H1 (cell line): ENCODE results near the gene GTF3C5. TPM values are rescaled to one million over a fixed set of nuclear protein-coding genes. Genes with fewer than 3 reads are reported as not detected.
A peak's percentile ranks its signal among the peaks of the same experiment; 100 is the strongest.

Experiments used
- CTCF ChIA-PET: fragments of 300-600 bp; sonication (Branson Sonifier 250); formaldehyde crosslinking; loops from one replicate; lab custom pipeline; 2021; ENCODE audit not compliant: partially characterized antibody; lab: Charles Lee
- POLR2A ChIA-PET: fragments of 300-600 bp; sonication (Branson Sonifier 250); formaldehyde crosslinking; loops from one replicate; lab custom pipeline; 2021; ENCODE audit warnings: inconsistent platforms; ENCODE audit not compliant: partially characterized antibody; lab: Charles Lee
- DNase-seq, 2 experiments: peaks; one replicate each; pipeline versions ENCODE4 v3.0.0 to v3.0.0-alpha.2; 2010 to 2022; ENCODE audit warnings: low spot score in 2 of 2, low read depth in 1 of 2, mixed read lengths in 1 of 2
- FAIRE-seq: peaks from 2 replicates; lab custom pipeline; 2011; peaks lifted over from hg19 to GRCh38; lab: Jason Lieb, UNC
- H2AFZ ChIP-seq: 2 replicates; pipeline ENCODE4 v1.8.1; 2012; ENCODE audit warnings: low read length, inconsistent platforms
- H2AK5ac ChIP-seq: 2 replicates; pipeline ENCODE4 v1.6.1; 2013; ENCODE audit warnings: low read depth, low read length
- H2BK120ac ChIP-seq: replicated peaks from 2 replicates; pipeline ENCODE3; 2013; ENCODE audit warnings: low read depth, low read length, inconsistent platforms
- H2BK12ac ChIP-seq: 2 replicates; pipeline ENCODE4 v1.6.1; 2013; ENCODE audit warnings: low read depth, low read length
- H2BK15ac ChIP-seq: 2 replicates; pipeline ENCODE4 v1.6.1; 2013; ENCODE audit warnings: low read length
- H2BK20ac ChIP-seq: 2 replicates; pipeline ENCODE4 v1.6.1; 2013; ENCODE audit warnings: low read length
- H2BK5ac ChIP-seq: 2 replicates; pipeline ENCODE4 v1.6.1; 2013; ENCODE audit warnings: low read depth, low read length
- H3K14ac ChIP-seq: 2 replicates; pipeline ENCODE4 v1.6.1; 2013; ENCODE audit warnings: inconsistent platforms; ENCODE audit not compliant: insufficient read length
- H3K18ac ChIP-seq: 2 replicates; pipeline ENCODE4 v1.6.1; 2013; ENCODE audit warnings: low read length; ENCODE audit errors: extremely low read depth
- H3K23ac ChIP-seq: 2 replicates; pipeline ENCODE4 v1.6.1; 2013; ENCODE audit warnings: inconsistent platforms; ENCODE audit not compliant: insufficient read length
- H3K23me2 ChIP-seq: 2 replicates; pipeline ENCODE4 v1.6.1; 2013; ENCODE audit warnings: low read depth, low read length
- H3K27ac ChIP-seq: 2 replicates; pipeline ENCODE4 v1.6.1; 2011; ENCODE audit warnings: low read depth, low read length, inconsistent platforms
- H3K27me3 ChIP-seq, 4 experiments: replicated peaks in 1 of 4; 1 replicate in 1 of 4; 2 replicates in 3 of 4; pipeline versions ENCODE4 v1.6.1 to v1.8.1; 2011 to 2013; ENCODE audit warnings: low read length in 3 of 4, mild to moderate bottlenecking in 3 of 4, inconsistent platforms in 2 of 4, mixed read lengths in 2 of 4, moderate library complexity in 1 of 4; ENCODE audit not compliant: control insufficient read depth in 3 of 4, insufficient read depth in 3 of 4; ENCODE audit errors: extremely low read depth in 1 of 4
- H3K36me3 ChIP-seq, 4 experiments: 2 replicates each; pipeline versions ENCODE4 v1.6.1 to v1.8.1; 2011 to 2013; ENCODE audit warnings: mild to moderate bottlenecking in 4 of 4, low read length in 3 of 4, moderate library complexity in 2 of 4, control low read depth in 1 of 4, inconsistent platforms in 1 of 4; ENCODE audit not compliant: insufficient read depth in 4 of 4, control insufficient read depth in 2 of 4
- H3K4ac ChIP-seq: replicated peaks from 2 replicates; pipeline ENCODE3; 2013; ENCODE audit warnings: low read length, low read depth, mixed read lengths, inconsistent platforms; ENCODE audit not compliant: insufficient read length
- H3K4me1 ChIP-seq, 4 experiments: replicated peaks in 1 of 4; 1 replicate in 1 of 4; 2 replicates in 3 of 4; pipeline versions ENCODE4 v1.6.1 to v1.8.1; 2011 to 2013; ENCODE audit warnings: low read length in 3 of 4, inconsistent platforms in 2 of 4, mixed read lengths in 1 of 4; ENCODE audit not compliant: insufficient read depth in 4 of 4, control insufficient read depth in 3 of 4
- H3K4me2 ChIP-seq, 2 experiments: 2 replicates each; pipeline versions ENCODE4 v1.6.1 to v1.8.1; 2011 to 2013; ENCODE audit warnings: low read depth in 2 of 2, low read length in 2 of 2, control low read depth in 1 of 2, inconsistent platforms in 1 of 2, mild to moderate bottlenecking in 1 of 2; ENCODE audit not compliant: insufficient read depth in 1 of 2
- H3K4me3 ChIP-seq, 4 experiments: fragments of 200-600, 300-600 bp in 1 of 4; sonication (generic), shearing (Covaris generic), sonication (Bioruptor Twin) in 1 of 4; 2 replicates each; pipeline versions ENCODE4 v1.5.1 to v1.8.1; 2011 to 2016; ENCODE audit warnings: low read length in 4 of 4, low read depth in 3 of 4, control low read depth in 2 of 4, inconsistent platforms in 2 of 4, mild to moderate bottlenecking in 2 of 4, mixed read lengths in 1 of 4, moderate library complexity in 1 of 4; ENCODE audit not compliant: insufficient read depth in 2 of 4; ENCODE audit errors: extremely low read depth in 1 of 4
- H3K56ac ChIP-seq: replicated peaks from 2 replicates; pipeline ENCODE3; 2013; ENCODE audit warnings: low read depth, mild to moderate bottlenecking, mixed read lengths, low read length, inconsistent platforms; ENCODE audit not compliant: insufficient read length
- H3K79me1 ChIP-seq: 2 replicates; pipeline ENCODE4 v1.6.1; 2013; ENCODE audit warnings: low read depth, low read length, control low read depth
- H3K79me2 ChIP-seq, 2 experiments: 2 replicates each; pipeline versions ENCODE4 v1.6.1 to v1.8.1; 2012 to 2013; ENCODE audit warnings: low read length in 2 of 2, mild to moderate bottlenecking in 2 of 2, inconsistent platforms in 1 of 2; ENCODE audit not compliant: insufficient read depth in 2 of 2, control insufficient read depth in 1 of 2
- H3K9ac ChIP-seq, 4 experiments: replicated peaks in 1 of 4; 1 replicate in 1 of 4; 2 replicates in 3 of 4; pipeline versions ENCODE4 v1.6.1 to v1.8.1; 2011 to 2013; ENCODE audit warnings: low read depth in 3 of 4, low read length in 3 of 4, control low read depth in 2 of 4, mild to moderate bottlenecking in 2 of 4, moderate library complexity in 2 of 4, inconsistent platforms in 1 of 4; ENCODE audit errors: extremely low read depth in 1 of 4
- H3K9me3 ChIP-seq, 2 experiments: 2 replicates each; pipeline versions ENCODE4 v1.6.1 to v1.8.1; 2012 to 2013; ENCODE audit warnings: mild to moderate bottlenecking in 2 of 2, moderate library complexity in 2 of 2, control low read depth in 1 of 2, inconsistent platforms in 1 of 2, low read depth in 1 of 2, low read length in 1 of 2, mixed read lengths in 1 of 2; ENCODE audit not compliant: insufficient read depth in 2 of 2
- H4K20me1 ChIP-seq, 2 experiments: replicated peaks in 1 of 2; 2 replicates each; pipeline versions ENCODE3 to v1.8.1; 2011 to 2013; ENCODE audit warnings: inconsistent platforms in 2 of 2, low read length in 2 of 2, mild to moderate bottlenecking in 1 of 2; ENCODE audit not compliant: insufficient read depth in 2 of 2, control insufficient read depth in 1 of 2
- H4K5ac ChIP-seq: 2 replicates; pipeline ENCODE4 v1.6.1; 2013; ENCODE audit warnings: low read length, low read depth, mixed read lengths, inconsistent platforms; ENCODE audit not compliant: insufficient read length
- H4K8ac ChIP-seq: 2 replicates; pipeline ENCODE4 v1.8.0; 2013; ENCODE audit warnings: mild to moderate bottlenecking, moderate library complexity, low read length, inconsistent platforms; ENCODE audit not compliant: insufficient read depth; ENCODE audit errors: extremely low read depth
- H4K91ac ChIP-seq: replicated peaks from 2 replicates; pipeline ENCODE3; 2013; ENCODE audit warnings: low read length, mixed read lengths, inconsistent platforms; ENCODE audit not compliant: insufficient read length
- CHD1 ChIP-seq: IDR thresholded peaks from 2 replicates; pipeline ENCODE4 v1.6.1; 2012; ENCODE audit warnings: low read depth, low read length, improper control_type of control experiment
- EGR1 ChIP-seq: IDR thresholded peaks from 2 replicates; pipeline ENCODE4 v1.6.1; 2011; ENCODE audit warnings: low read depth, low read length, borderline replicate concordance
- HDAC2 ChIP-seq, 2 experiments: fragments of 300-600 bp in 1 of 2; sonication (generic) in 1 of 2; IDR thresholded peaks; 2 replicates each; pipeline ENCODE4 v1.6.1; 2011 to 2012; ENCODE audit warnings: low read depth in 2 of 2, low read length in 2 of 2, mild to moderate bottlenecking in 2 of 2, moderate library complexity in 2 of 2, borderline replicate concordance in 1 of 2, inconsistent platforms in 1 of 2
- NRF1 ChIP-seq: IDR thresholded peaks from 2 replicates; pipeline ENCODE4 v1.6.1; 2011; ENCODE audit warnings: mild to moderate bottlenecking, low read depth, low read length, improper control_type of control experiment
- PHF8 ChIP-seq: fragments of 200-600 bp; sonication (generic); conservative IDR thresholded peaks from 2 replicates; pipeline ENCODE4 v1.7.1; 2012; ENCODE audit warnings: low read depth, mild to moderate bottlenecking, inconsistent platforms, low read length, moderate library complexity
- RAD21 ChIP-seq, 2 experiments: IDR thresholded peaks in 1 of 2; conservative IDR thresholded peaks in 1 of 2; 2 replicates each; pipeline ENCODE4 v1.6.1; 2011; ENCODE audit warnings: low read depth in 2 of 2, low read length in 2 of 2, improper control_type of control experiment in 1 of 2, inconsistent platforms in 1 of 2, mild to moderate bottlenecking in 1 of 2, moderate library complexity in 1 of 2
- RNF2 ChIP-seq: fragments of 200-900, 300-1000 bp; sonication (generic); IDR thresholded peaks from 2 replicates; pipeline ENCODE4 v1.7.1; 2016; ENCODE audit warnings: borderline replicate concordance, low read depth, mild to moderate bottlenecking, antibody characterized with exemption, low read length; ENCODE audit not compliant: poor library complexity, severe bottlenecking; ENCODE audit errors: missing control alignments
- SAP30 ChIP-seq: fragments of 300-600 bp; sonication (generic); IDR thresholded peaks from 2 replicates; pipeline ENCODE4 v1.7.1; 2012; ENCODE audit warnings: low read length, moderate library complexity, mild to moderate bottlenecking, inconsistent platforms; ENCODE audit not compliant: insufficient read depth, insufficient replicate concordance
- SIRT6 ChIP-seq: IDR thresholded peaks from one replicate; pipeline ENCODE4 v1.7.1; 2012; ENCODE audit warnings: low read length, inconsistent platforms
- TEAD4 ChIP-seq: IDR thresholded peaks from 2 replicates; pipeline ENCODE4 v1.6.1; 2012; ENCODE audit warnings: low read depth, low read length, inconsistent platforms, mixed read lengths
- ZNF274 ChIP-seq: IDR thresholded peaks from 2 replicates; pipeline ENCODE4 v1.7.0; 2012; ENCODE audit warnings: low read length, borderline replicate concordance; ENCODE audit errors: extremely low read depth
- WGBS, 2 experiments: shearing (Covaris generic) in 1 of 2; methylation state at CpG; one replicate each; pipeline versions ENCODE4 v1.1.6 to v1.1.7; 2013 to 2015; ENCODE audit warnings: low lambda C conversion rate in 2 of 2, mixed read lengths in 2 of 2, inconsistent platforms in 1 of 2, low coverage in 1 of 2, missing lambda C conversion rate in 1 of 2; ENCODE audit not compliant: insufficient replicate concordance in 2 of 2, insufficient coverage in 1 of 2, insufficient read length in 1 of 2; ENCODE audit errors: extremely low coverage in 1 of 2, missing lambda C conversion rate in 1 of 2; 5-methylcytosine and 5-hydroxymethylcytosine counted together
- polyA plus RNA-seq, 7 experiments: library from polyadenylated mRNA; depleted of rRNA in 3 of 7; stranded (reverse) in 5 of 7; unstranded in 2 of 7; fragments of >200 nt in 5 of 7; fragments of 200-250 nt in 2 of 7; gene quantifications; 1 replicate in 5 of 7; 2 replicates in 1 of 7; 4 replicates in 1 of 7; pipeline versions ENCODE4 v1.2.1 to v1.2.3, GENCODE V29; 2011 to 2013; ENCODE audit warnings: missing spikeins in 2 of 7, mixed read lengths in 2 of 7
- total RNA-seq: library from RNA; stranded (reverse); fragmentation: NEBNext Ultra II Directional; extraction: Animal tissue kit (Norgen Biotek cat#: 25700); gene quantifications from 2 replicates; pipeline ENCODE4 v1.2.1, GENCODE V29; 2021

Gene GTF3C5
- total and polyA plus RNA-seq, 2 of the 8 experiments (the other 6 are each of a cell fraction or from before 2014, with no cell fraction given): 78.7 to 87.1 TPM

- no peak overlapping the region for H3K23ac ChIP-seq
- H3K14ac ChIP-seq: peak overlapping the region; percentile 61
- TF ChIP-seq SIRT6 (no peak), TEAD4 (no peak), ZNF274 (no peak), EGR1 (no peak), PHF8 (no peak), CHD1 (no peak), NRF1 (no peak), RAD21 (IDR thresholded peaks at IDR 0.05 in 1 of 2, conservative IDR thresholded peaks at IDR 0.05 in 1 of 2; ENCODE audit: low read depth in 2 of 2, low read length in 2 of 2) (no peak), RNF2 (no peak), SAP30 (no peak), HDAC2 (IDR thresholded peaks at IDR 0.05; ENCODE audit: borderline replicate concordance in 1 of 2, low read depth in 2 of 2, low read length in 2 of 2) (no peak)
Observed at GRCh38 chr9:133063500-133064231, 32.9 kb downstream of the GTF3C5 start.

More at GRCh38 chr9:133063500-133064231, 32.9 kb downstream of the GTF3C5 start:
- Histone ChIP-seq H3K4me3 (no peak overlapping the region), H3K4ac (no peak overlapping the region), H3K9me3 (no peaks in the 10 kb centered on the region), H3K9ac (no peak overlapping the region), H3K79me2 (no peaks in the 10 kb centered on the region), H2BK12ac (0 out of 2 replicates have a peak overlapping the region, but pooled peaks have one; percentile 39), H2BK20ac (no peak overlapping the region), H4K5ac (no peak overlapping the region), H3K4me2 (no peak overlapping the region), H2AK5ac (peak overlapping the region; percentile 28; the same call in 1 of the 2 replicates), H4K20me1 (peaks cover 0 to 1% of the 10 kb centered on the region in 2 experiments), H3K23me2 (no peaks in the 10 kb centered on the region), H2BK120ac (no peak overlapping the region), H3K4me1 (peaks cover 6 to 22% (median 13%) of the 10 kb centered on the region in 4 experiments), H3K36me3 (no peaks in the 10 kb centered on the region; a peak in 3 of 8 replicates), H2AFZ (no peak overlapping the region), H4K8ac (no peak overlapping the region), H3K56ac (no peak overlapping the region), H3K27me3 (no peaks in the 10 kb centered on the region), H3K79me1 (0 out of 2 replicates have a peak, but pooled peaks cover 2% of the 10 kb centered on the region), H2BK15ac (0 out of 2 replicates have a peak overlapping the region, but pooled peaks have one; percentile 61), H3K27ac (no peak overlapping the region), H2BK5ac (peak overlapping the region; percentile 80; the same call in 1 of the 2 replicates), H3K18ac (no peak overlapping the region), H4K91ac (peak overlapping the region; percentile 54)
- ChIA-PET POLR2A (interaction anchor here (0.7 to 1.1 kb wide), 2 partner anchors 12 to 17 kb away, joined by 3 read pairs; no protein-coding TSS in a partner anchor), CTCF (interaction anchor here (0.7 to 1.5 kb wide), 5 partner anchors 9 to 44 kb away, joined by 3 to 6 read pairs (median 3); no protein-coding TSS in a partner anchor)
- no peak for FAIRE-seq
- 90% methylated on average over 10 of the region's 14 CpGs; no CpG with 5 or more reads in 1 of the 2 experiments for whole genome bisulfite sequencing, 2 experiments
- DNase-seq: no peak
